Parathyroid adenoma (tissue), 2 donors: ENCODE measurements around the gene RPIA.

Experiments
- H2AFZ ChIP-seq: fragments of 300-600 bp; sonication (generic); one replicate; pipeline ENCODE4 v1.7.0; 2017; ENCODE audit warnings: antibody characterized with exemption, mild to moderate bottlenecking
- H3K27ac ChIP-seq: fragments of 300-600 bp; sonication (generic); one replicate; pipeline ENCODE4 v1.7.0; 2017
- H3K27me3 ChIP-seq: fragments of 300-600 bp; sonication (generic); one replicate; pipeline ENCODE4 v1.7.0; 2017; ENCODE audit warnings: low read length; ENCODE audit not compliant: control insufficient read depth, insufficient read depth
- H3K36me3 ChIP-seq: fragments of 300-600 bp; sonication (generic); one replicate; pipeline ENCODE4 v1.7.0; 2017; ENCODE audit warnings: low read length; ENCODE audit not compliant: control insufficient read depth, insufficient read depth
- H3K4me1 ChIP-seq: fragments of 300-600 bp; sonication (generic); one replicate; pipeline ENCODE4 v1.7.0; 2017; ENCODE audit warnings: control low read depth
- H3K4me2 ChIP-seq: fragments of 300-600 bp; sonication (generic); one replicate; pipeline ENCODE4 v1.7.0; 2017; ENCODE audit warnings: low read length
- H3K4me3 ChIP-seq: fragments of 300-600 bp; sonication (generic); one replicate; pipeline ENCODE4 v1.7.0; 2017; ENCODE audit warnings: low read depth, low read length
- H3K79me2 ChIP-seq: fragments of 300-600 bp; sonication (generic); one replicate; pipeline ENCODE4 v1.7.0; 2017; ENCODE audit warnings: control low read depth
- H3K9ac ChIP-seq: fragments of 300-600 bp; sonication (generic); one replicate; pipeline ENCODE4 v1.7.0; 2017; ENCODE audit warnings: mild to moderate bottlenecking
- H3K9me3 ChIP-seq: fragments of 300-600 bp; sonication (generic); one replicate; pipeline ENCODE4 v1.7.0; 2017; ENCODE audit warnings: low read length; ENCODE audit not compliant: control insufficient read depth
- TF ChIP-seq, protein P1 (sequence below): fragments of 300-600 bp; sonication (generic); IDR thresholded peaks from one replicate; pipeline ENCODE4 v1.7.0; 2017; ENCODE audit warnings: antibody characterized with exemption, mild to moderate bottlenecking
- donor health status: primary hyperparathyroidism.

RPIA gene

DNA sequence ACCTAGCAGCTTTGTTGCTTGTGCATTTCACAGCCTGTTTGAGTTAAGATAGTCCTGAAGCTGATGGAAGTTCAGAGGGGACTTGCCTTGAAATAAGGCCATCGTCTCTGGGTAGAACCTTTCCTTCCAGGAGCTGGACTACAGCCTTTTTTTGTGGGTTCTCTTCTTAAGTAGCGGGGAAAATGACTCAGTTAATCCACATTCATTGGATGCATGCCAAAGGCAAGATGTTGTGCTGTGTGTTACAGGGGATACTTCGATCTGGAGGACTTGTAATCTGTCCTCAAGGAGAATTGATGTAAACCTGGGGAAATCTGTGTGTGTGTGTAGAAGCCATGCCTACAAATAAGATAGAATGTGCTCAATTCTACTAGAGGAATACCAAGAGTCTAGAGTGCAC is 46.8 kb downstream of the RPIA start:
- Histone ChIP-seq H3K9me3 (no peaks in the 10 kb centered on the region), H3K27ac (no peak overlapping the region), H3K4me2 (no peak overlapping the region), H3K4me1 (no peaks in the 10 kb centered on the region), H3K27me3 (no peaks in the 10 kb centered on the region), H3K9ac (no peak overlapping the region), H3K36me3 (no peaks in the 10 kb centered on the region), H2AFZ (no peak overlapping the region), H3K4me3 (no peak overlapping the region), H3K79me2 (no peaks in the 10 kb centered on the region)
- TF ChIP-seq, protein P1, sequence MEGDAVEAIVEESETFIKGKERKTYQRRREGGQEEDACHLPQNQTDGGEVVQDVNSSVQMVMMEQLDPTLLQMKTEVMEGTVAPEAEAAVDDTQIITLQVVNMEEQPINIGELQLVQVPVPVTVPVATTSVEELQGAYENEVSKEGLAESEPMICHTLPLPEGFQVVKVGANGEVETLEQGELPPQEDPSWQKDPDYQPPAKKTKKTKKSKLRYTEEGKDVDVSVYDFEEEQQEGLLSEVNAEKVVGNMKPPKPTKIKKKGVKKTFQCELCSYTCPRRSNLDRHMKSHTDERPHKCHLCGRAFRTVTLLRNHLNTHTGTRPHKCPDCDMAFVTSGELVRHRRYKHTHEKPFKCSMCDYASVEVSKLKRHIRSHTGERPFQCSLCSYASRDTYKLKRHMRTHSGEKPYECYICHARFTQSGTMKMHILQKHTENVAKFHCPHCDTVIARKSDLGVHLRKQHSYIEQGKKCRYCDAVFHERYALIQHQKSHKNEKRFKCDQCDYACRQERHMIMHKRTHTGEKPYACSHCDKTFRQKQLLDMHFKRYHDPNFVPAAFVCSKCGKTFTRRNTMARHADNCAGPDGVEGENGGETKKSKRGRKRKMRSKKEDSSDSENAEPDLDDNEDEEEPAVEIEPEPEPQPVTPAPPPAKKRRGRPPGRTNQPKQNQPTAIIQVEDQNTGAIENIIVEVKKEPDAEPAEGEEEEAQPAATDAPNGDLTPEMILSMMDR, result no peak

DNA sequence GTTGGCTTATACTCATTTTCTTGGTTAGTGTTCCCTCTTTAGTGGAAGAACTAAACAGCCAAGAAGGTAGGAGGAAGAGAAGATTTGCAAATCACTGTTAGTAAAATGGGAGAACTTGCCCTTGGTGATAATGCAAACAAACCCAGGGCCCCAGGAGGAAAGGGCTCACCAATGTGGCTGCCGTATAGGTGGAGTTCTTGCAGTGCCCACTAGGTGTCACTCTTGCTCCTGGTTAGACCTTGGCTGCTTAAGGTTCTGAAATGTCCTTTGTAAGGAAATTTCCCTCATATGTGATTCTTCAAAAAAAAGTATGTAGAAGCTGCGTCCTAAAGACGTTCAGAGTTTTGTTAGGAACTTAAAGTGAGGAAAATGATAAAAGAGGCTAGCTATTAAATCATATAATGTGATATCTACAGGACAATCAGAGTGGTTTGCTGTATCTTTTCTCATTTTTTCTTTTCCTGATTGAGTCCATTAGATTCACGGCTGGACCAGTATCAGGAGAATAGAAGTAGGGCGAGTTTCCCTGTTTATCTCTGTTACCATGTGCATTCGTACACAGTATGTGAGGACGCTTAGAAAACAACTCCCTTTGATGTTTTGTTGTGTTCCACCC is 48.6 kb downstream of the RPIA start:
- no peaks in the 10 kb centered on the region for H3K9me3 ChIP-seq
- no peaks in the 10 kb centered on the region for H3K79me2 ChIP-seq
- no peaks in the 10 kb centered on the region for H3K27me3 ChIP-seq
- TF ChIP-seq, protein P1, result peak; percentile 88
- no peaks in the 10 kb centered on the region for H3K36me3 ChIP-seq
- no peak overlapping the region for H3K27ac ChIP-seq
- H3K4me1 ChIP-seq, result no peaks in the 10 kb centered on the region
- no peak overlapping the region for H2AFZ ChIP-seq
- no peak overlapping the region for H3K9ac ChIP-seq
- H3K4me3 ChIP-seq, result no peak overlapping the region
- H3K4me2 ChIP-seq, result no peak overlapping the region

DNA sequence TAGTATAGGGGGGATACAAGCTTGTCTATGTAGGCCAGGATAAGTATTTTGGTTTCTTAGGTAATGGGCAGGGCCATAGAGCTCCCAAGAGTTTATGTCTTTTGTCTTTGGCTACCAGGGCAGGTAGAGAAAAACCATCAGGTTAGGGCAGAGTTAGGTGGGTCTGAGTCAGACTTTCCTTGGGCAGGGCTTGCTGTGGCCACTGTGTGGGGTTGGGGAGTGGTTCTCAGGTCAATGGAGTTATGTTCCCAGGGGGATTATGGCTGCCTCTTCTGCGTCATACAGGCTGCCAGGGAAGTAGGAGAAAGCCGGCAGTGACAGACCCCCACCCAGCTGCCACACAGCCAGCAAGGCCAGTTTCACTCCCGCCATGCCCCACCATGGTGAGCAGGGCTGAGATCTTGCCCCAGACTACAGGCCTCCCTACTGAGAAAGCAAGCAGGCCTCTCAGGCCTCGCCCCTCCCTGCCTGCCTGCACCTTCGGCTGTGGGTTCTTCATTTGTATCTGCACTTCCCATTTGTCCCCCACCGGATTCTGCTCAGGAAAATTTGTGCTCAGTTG is 55.5 kb downstream of the RPIA start:
- Histone ChIP-seq H3K79me2 (no peaks in the 10 kb centered on the region), H3K9me3 (no peaks in the 10 kb centered on the region), H3K36me3 (no peaks in the 10 kb centered on the region), H3K27me3 (no peaks in the 10 kb centered on the region), H3K4me2 (no peak overlapping the region), H3K9ac (no peak overlapping the region), H2AFZ (no peak overlapping the region), H3K4me1 (no peaks in the 10 kb centered on the region), H3K27ac (no peak overlapping the region), H3K4me3 (no peak overlapping the region)
- TF ChIP-seq, protein P1, result no peak

DNA sequence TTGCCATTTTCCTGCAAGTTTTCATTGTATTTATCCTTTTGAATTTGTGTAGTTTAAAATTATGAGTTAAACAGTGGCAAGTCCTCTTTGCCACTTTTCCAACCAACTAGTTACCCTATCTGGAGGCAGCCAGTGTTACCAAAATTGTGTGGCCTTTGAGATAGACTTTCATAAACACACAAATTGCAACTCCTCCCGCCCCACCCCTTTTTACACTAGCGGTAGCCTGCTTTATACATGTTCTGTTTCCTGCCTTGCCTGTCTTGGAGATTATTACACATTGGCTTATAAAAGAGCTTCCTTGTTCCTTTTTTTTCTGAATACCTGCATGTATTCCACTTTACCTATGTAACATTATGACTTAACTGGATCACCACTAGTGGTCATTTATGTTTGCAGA is 56.5 kb downstream of the RPIA start:
- Histone ChIP-seq H3K36me3 (no peaks in the 10 kb centered on the region), H2AFZ (no peak overlapping the region), H3K79me2 (no peaks in the 10 kb centered on the region), H3K27me3 (no peaks in the 10 kb centered on the region), H3K9ac (no peak overlapping the region), H3K4me3 (no peak overlapping the region), H3K4me1 (no peaks in the 10 kb centered on the region), H3K9me3 (no peaks in the 10 kb centered on the region), H3K27ac (no peak overlapping the region), H3K4me2 (no peak overlapping the region)
- TF ChIP-seq, protein P1, result no peak

DNA sequence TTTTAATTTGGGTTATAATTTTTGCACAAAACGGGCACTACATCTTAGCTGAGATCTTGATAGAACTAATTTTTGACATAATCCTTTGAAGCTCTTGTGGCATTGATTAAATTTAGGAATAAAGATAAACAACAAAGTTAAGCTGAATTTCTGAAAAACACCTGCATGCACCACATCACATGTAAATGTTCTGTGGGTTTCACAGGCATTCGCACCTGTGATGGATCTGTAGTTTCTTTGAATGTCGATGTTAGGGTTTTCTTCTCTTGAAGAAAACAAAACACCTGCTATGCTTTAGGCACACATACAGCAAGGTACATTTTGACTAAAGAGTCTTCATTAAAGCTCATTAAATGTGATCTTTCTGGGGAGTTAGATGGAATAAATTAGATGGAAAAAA is 60.3 kb downstream of the RPIA start:
- no peak overlapping the region for H2AFZ ChIP-seq
- TF ChIP-seq, protein P1, result no peak
- H3K36me3 ChIP-seq, result no peaks in the 10 kb centered on the region

More for the DNA sequence above, 60.3 kb downstream of the RPIA start:
- Histone ChIP-seq H3K27me3 (no peaks in the 10 kb centered on the region), H3K27ac (no peak overlapping the region), H3K4me3 (no peak overlapping the region), H3K4me1 (no peaks in the 10 kb centered on the region), H3K79me2 (no peaks in the 10 kb centered on the region), H3K9me3 (no peaks in the 10 kb centered on the region), H3K9ac (no peak overlapping the region), H3K4me2 (no peak overlapping the region)
